ENCODE results near the gene NGEF.

GRCh38 chr2:232903989-232904388 is 109.1 kb downstream of the NGEF start:
- TF ChIP-seq CTCF (IDR thresholded peaks at IDR 0.05) (no peak), POLR2A (IDR thresholded peaks at IDR 0.05) (no peak), POLR2AphosphoS5 (IDR thresholded peaks at IDR 0.05) (no peak)

Data from transverse colon (tissue), 4 donors.